CD4-positive, alpha-beta T cell treated with Interleukin-15 for 1 hour (primary cell): ENCODE data around the gene RAI1.

Source experiments
- DNase-seq: peaks from one replicate; pipeline ENCODE4 v3.0.0-alpha.2; 2020

Gene RAI1

GRCh38 chr17:17789828-17790636 lies 108.8 kb downstream of the RAI1 start:
- DNase-seq: no peak

- no peak for DNase-seq
Observed at GRCh38 chr17:17790637-17791464, 109.6 kb downstream of the RAI1 start.

- DNase-seq: no peak
Observed at GRCh38 chr17:17792037-17792550, 110.8 kb downstream of the RAI1 start.

- DNase-seq: peak; percentile 80
Observed at GRCh38 chr17:17792551-17793377, 111.5 kb downstream of the RAI1 start.

GRCh38 chr17:17793378-17794214 lies 112.3 kb downstream of the RAI1 start:
- DNase-seq: no peak

- DNase-seq: no peak
Observed at GRCh38 chr17:17794382-17794781, 113.1 kb downstream of the RAI1 start.

- no peak for DNase-seq
Observed at GRCh38 chr17:17795296-17795695, 114.0 kb downstream of the RAI1 start.

GRCh38 chr17:17795946-17796786 lies 114.9 kb downstream of the RAI1 start:
- DNase-seq: no peak

GRCh38 chr17:17796787-17797061 lies 115.5 kb downstream of the RAI1 start:
- DNase-seq: no peak

- no peak for DNase-seq
Observed at GRCh38 chr17:17797119-17797809, 116.0 kb downstream of the RAI1 start.

GRCh38 chr17:17798010-17798556 lies 116.8 kb downstream of the RAI1 start:
- DNase-seq: no peak

- DNase-seq: no peak
Observed at GRCh38 chr17:17798573-17799255, 117.5 kb downstream of the RAI1 start.

- DNase-seq: no peak
Observed at GRCh38 chr17:17800504-17801021, 119.3 kb downstream of the RAI1 start.

GRCh38 chr17:17801800-17802481 lies 120.7 kb downstream of the RAI1 start:
- no peak for DNase-seq

- DNase-seq: no peak
Observed at GRCh38 chr17:17804007-17804406, 122.7 kb downstream of the RAI1 start.

- DNase-seq: no peak
Observed at GRCh38 chr17:17805575-17805974, 124.3 kb downstream of the RAI1 start.

GRCh38 chr17:17806035-17806434 lies 124.8 kb downstream of the RAI1 start:
- DNase-seq: no peak

- no peak for DNase-seq
Observed at GRCh38 chr17:17806611-17807274, 125.5 kb downstream of the RAI1 start.
